Measurements from ENCODE around the gene ITGA2B. TPM values are rescaled to one million over a fixed set of nuclear protein-coding genes. Genes with fewer than 3 reads are reported as not detected.

Gene ITGA2B
- total RNA-seq, 3 donors from 2014 or later (not counting 1 experiment from before 2014, with no cell fraction given): 8.8 to 32.9 (median 32.6) TPM

GRCh38 chr17:44382917-44383316 is 6.5 kb downstream of the ITGA2B start:
- H3K36me3 Mint-ChIP-seq: no peaks in the 10 kb centered on the region
- no peaks in the 10 kb centered on the region for H3K9me3 Mint-ChIP-seq
- no peak for TF ChIP-seq CTCF (IDR thresholded peaks at IDR 0.05)
- Histone ChIP-seq H3K27me3 (ENCODE audit: control insufficient read depth, insufficient read depth, low read length) (peaks cover 4% of the 10 kb centered on the region), H3K4me1 (ENCODE audit: control insufficient read depth, insufficient read depth, low read length) (peaks cover 18% of the 10 kb centered on the region), H3K27ac (ENCODE audit: low read length) (no peak overlapping the region), H3K36me3 (ENCODE audit: control insufficient read depth, insufficient read depth, low read length) (no peaks in the 10 kb centered on the region), H3K9me3 (ENCODE audit: control insufficient read depth, insufficient read depth, low read length) (no peaks in the 10 kb centered on the region), H3K4me3 (ENCODE audit: low read length) (no peak overlapping the region)
- H3K4me1 Mint-ChIP-seq: peaks cover 10 to 16% of the 10 kb centered on the region in 2 donors
- intact Hi-C loops (cut with micrococcal nuclease): no loop called here
- DNase-seq (no peak), ATAC-seq (no peak)
- WGBS (ENCODE audit: insufficient coverage): 92% methylated on average over 6 of the region's 6 CpGs
- H3K4me3 Mint-ChIP-seq: no peak overlapping the region
- H3K27me3 Mint-ChIP-seq (ENCODE audit: low read depth in 2 of 2): no peaks in the 10 kb centered on the region
- no peak overlapping the region for H3K27ac Mint-ChIP-seq

GRCh38 chr17:44381810-44382305 is 7.6 kb downstream of the ITGA2B start:
- no peak overlapping the region for H3K27ac ChIP-seq (ENCODE audit: low read length)
- 81% methylated on average over 4 of the region's 4 CpGs for WGBS (ENCODE audit: insufficient coverage)
- intact Hi-C loops (cut with micrococcal nuclease): no loop called here
- ATAC-seq (no peak), DNase-seq (no peak)
- H3K27me3 ChIP-seq (ENCODE audit: control insufficient read depth, insufficient read depth, low read length): peaks cover 3% of the 10 kb centered on the region
- no peak for TF ChIP-seq CTCF (IDR thresholded peaks at IDR 0.05)
- Mint-ChIP-seq H3K4me3 (no peak overlapping the region), H3K4me1 (peaks cover 10 to 16% of the 10 kb centered on the region in 2 donors), H3K36me3 (no peaks in the 10 kb centered on the region), H3K27ac (no peak overlapping the region), H3K9me3 (no peaks in the 10 kb centered on the region), H3K27me3 (ENCODE audit: low read depth in 2 of 2) (no peaks in the 10 kb centered on the region)
- H3K4me1 ChIP-seq (ENCODE audit: control insufficient read depth, insufficient read depth, low read length): peaks cover 18% of the 10 kb centered on the region
- H3K36me3 ChIP-seq (ENCODE audit: control insufficient read depth, insufficient read depth, low read length): no peaks in the 10 kb centered on the region
- no peaks in the 10 kb centered on the region for H3K9me3 ChIP-seq (ENCODE audit: control insufficient read depth, insufficient read depth, low read length)
- H3K4me3 ChIP-seq (ENCODE audit: low read length): no peak overlapping the region

- Mint-ChIP-seq H3K4me3 (no peak overlapping the region), H3K9me3 (no peaks in the 10 kb centered on the region), H3K27me3 (ENCODE audit: low read depth in 2 of 2) (peaks cover 0 to 3% of the 10 kb centered on the region in 2 donors), H3K4me1 (peaks cover 2 to 9% of the 10 kb centered on the region in 2 donors), H3K27ac (no peak overlapping the region), H3K36me3 (no peaks in the 10 kb centered on the region)
- H3K9me3 ChIP-seq (ENCODE audit: control insufficient read depth, insufficient read depth, low read length): no peaks in the 10 kb centered on the region
- H3K4me1 ChIP-seq (ENCODE audit: control insufficient read depth, insufficient read depth, low read length): peaks cover 11% of the 10 kb centered on the region
- WGBS (ENCODE audit: insufficient coverage): 87% methylated on average over 9 of the region's 9 CpGs
- no peak overlapping the region for H3K27ac ChIP-seq (ENCODE audit: low read length)
- no peak for TF ChIP-seq CTCF (IDR thresholded peaks at IDR 0.05)
- DNase-seq (no peak), ATAC-seq (no peak)
- H3K4me3 ChIP-seq (ENCODE audit: low read length): no peak overlapping the region
- peaks cover 3% of the 10 kb centered on the region for H3K27me3 ChIP-seq (ENCODE audit: control insufficient read depth, insufficient read depth, low read length)
- intact Hi-C loops (cut with micrococcal nuclease): no loop called here
- H3K36me3 ChIP-seq (ENCODE audit: control insufficient read depth, insufficient read depth, low read length): no peaks in the 10 kb centered on the region
Measured at GRCh38 chr17:44380767-44381166, 8.7 kb downstream of the ITGA2B start.

- H3K4me1 Mint-ChIP-seq: peaks cover 0 to 3% of the 10 kb centered on the region in 2 donors
- H3K4me3 ChIP-seq (ENCODE audit: low read length): no peak overlapping the region
- ATAC-seq (no peak), DNase-seq (no peak)
- peaks cover 1% of the 10 kb centered on the region for H3K27me3 ChIP-seq (ENCODE audit: control insufficient read depth, insufficient read depth, low read length)
- peaks cover 4% of the 10 kb centered on the region for H3K4me1 ChIP-seq (ENCODE audit: control insufficient read depth, insufficient read depth, low read length)
- no peak overlapping the region for H3K27ac ChIP-seq (ENCODE audit: low read length)
- TF ChIP-seq CTCF (IDR thresholded peaks at IDR 0.05): no peak
- no peak overlapping the region for H3K4me3 Mint-ChIP-seq
- H3K36me3 ChIP-seq (ENCODE audit: control insufficient read depth, insufficient read depth, low read length): no peaks in the 10 kb centered on the region
- no peak overlapping the region for H3K27ac Mint-ChIP-seq
- intact Hi-C loops (cut with micrococcal nuclease): no loop called here
- H3K36me3 Mint-ChIP-seq: no peaks in the 10 kb centered on the region
- peaks cover 0 to 3% of the 10 kb centered on the region in 2 donors for H3K27me3 Mint-ChIP-seq (ENCODE audit: low read depth in 2 of 2)
- no peaks in the 10 kb centered on the region for H3K9me3 ChIP-seq (ENCODE audit: control insufficient read depth, insufficient read depth, low read length)
- H3K9me3 Mint-ChIP-seq: no peaks in the 10 kb centered on the region
- WGBS (ENCODE audit: insufficient coverage): 91% methylated on average over 10 of the region's 10 CpGs
Measured at GRCh38 chr17:44379887-44380286, 9.6 kb downstream of the ITGA2B start.

All from natural killer cell (primary cell).